ENCODE measurements around the gene ADAMTS17.

Gene ADAMTS17

DNA sequence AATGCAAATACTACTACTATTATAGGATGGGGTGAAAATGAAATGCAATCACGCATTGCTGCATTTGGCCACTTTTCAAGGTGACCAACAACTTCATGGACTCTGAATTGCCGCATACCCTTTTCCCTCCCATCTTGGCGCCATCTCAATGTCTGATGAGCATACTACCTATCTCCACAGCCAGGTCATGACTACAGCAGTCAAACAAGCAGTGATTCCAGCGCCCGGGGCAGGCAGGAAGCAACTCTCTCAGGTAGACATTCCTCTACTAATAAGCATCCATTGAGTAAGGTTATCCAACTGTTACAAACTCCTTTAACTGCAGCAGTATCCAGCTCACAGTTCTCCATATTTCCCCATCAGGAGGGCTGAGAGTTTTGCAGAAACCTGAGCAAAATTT lies 155.4 kb downstream of the ADAMTS17 start:
- no peak for DNase-seq (ENCODE audit: low read depth)
- H3K4me3 ChIP-seq (ENCODE audit: low read depth, low read length) = no peak overlapping the region
- TF ChIP-seq, protein P1, sequence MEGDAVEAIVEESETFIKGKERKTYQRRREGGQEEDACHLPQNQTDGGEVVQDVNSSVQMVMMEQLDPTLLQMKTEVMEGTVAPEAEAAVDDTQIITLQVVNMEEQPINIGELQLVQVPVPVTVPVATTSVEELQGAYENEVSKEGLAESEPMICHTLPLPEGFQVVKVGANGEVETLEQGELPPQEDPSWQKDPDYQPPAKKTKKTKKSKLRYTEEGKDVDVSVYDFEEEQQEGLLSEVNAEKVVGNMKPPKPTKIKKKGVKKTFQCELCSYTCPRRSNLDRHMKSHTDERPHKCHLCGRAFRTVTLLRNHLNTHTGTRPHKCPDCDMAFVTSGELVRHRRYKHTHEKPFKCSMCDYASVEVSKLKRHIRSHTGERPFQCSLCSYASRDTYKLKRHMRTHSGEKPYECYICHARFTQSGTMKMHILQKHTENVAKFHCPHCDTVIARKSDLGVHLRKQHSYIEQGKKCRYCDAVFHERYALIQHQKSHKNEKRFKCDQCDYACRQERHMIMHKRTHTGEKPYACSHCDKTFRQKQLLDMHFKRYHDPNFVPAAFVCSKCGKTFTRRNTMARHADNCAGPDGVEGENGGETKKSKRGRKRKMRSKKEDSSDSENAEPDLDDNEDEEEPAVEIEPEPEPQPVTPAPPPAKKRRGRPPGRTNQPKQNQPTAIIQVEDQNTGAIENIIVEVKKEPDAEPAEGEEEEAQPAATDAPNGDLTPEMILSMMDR (IDR thresholded peaks at IDR 0.05; ENCODE audit: low read depth, low read length, missing control alignments) = no peak

DNA sequence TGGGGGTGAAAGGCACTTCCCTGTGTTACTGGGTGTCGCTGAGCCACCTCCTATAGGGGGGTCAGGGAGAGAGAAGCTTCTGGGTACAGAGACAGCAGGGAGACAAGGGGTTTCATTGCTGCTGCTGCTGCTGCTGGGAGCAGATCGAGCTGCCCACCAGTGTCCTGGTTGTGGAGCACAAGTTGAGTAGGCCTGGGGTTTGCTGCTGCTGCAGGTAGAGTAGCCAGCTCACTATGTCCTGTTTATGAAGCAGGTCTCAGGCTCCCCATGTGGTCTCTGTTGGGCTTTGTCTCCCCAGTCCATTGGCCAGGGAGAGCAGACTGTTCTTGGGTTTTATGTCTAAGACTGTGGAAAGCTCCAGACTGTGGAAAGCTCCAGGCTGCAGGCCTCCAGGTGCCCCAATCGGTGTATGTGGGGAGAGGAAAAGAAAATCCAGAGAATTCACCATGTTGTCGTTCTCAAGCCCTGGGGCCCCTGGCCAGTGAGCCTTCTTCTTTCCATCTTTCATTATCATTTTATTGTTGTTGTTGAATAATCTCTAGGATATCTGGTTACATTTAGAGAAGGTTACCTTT lies 157.8 kb downstream of the ADAMTS17 start:
- no peak for DNase-seq (ENCODE audit: low read depth)
- TF ChIP-seq, protein P1 (IDR thresholded peaks at IDR 0.05; ENCODE audit: low read depth, low read length, missing control alignments) = no peak
- H3K4me3 ChIP-seq (ENCODE audit: low read depth, low read length) = no peak overlapping the region

DNA sequence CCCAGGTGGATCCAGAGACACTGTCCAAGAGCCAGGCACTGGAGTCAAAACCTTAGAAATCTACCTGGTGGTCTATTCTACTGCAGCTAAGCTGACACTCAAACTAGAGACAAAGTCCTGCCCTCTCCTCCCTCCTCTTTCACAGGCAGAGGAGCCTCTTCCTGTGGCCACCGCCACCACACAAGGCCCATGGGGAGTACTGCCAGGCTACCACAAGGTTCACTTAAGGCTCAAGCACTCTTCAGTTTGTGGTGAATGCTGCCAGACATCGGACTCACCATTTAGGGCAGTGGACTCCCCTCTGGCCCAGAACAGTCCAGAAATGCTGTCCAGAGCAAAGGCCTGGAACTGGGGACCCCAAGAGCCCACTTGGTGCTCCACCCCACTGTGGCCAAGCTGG lies 160.9 kb downstream of the ADAMTS17 start:
- H3K4me3 ChIP-seq (ENCODE audit: low read depth, low read length) = no peak overlapping the region
- TF ChIP-seq, protein P1 (IDR thresholded peaks at IDR 0.05; ENCODE audit: low read depth, low read length, missing control alignments) = no peak
- no peak for DNase-seq (ENCODE audit: low read depth)

DNA sequence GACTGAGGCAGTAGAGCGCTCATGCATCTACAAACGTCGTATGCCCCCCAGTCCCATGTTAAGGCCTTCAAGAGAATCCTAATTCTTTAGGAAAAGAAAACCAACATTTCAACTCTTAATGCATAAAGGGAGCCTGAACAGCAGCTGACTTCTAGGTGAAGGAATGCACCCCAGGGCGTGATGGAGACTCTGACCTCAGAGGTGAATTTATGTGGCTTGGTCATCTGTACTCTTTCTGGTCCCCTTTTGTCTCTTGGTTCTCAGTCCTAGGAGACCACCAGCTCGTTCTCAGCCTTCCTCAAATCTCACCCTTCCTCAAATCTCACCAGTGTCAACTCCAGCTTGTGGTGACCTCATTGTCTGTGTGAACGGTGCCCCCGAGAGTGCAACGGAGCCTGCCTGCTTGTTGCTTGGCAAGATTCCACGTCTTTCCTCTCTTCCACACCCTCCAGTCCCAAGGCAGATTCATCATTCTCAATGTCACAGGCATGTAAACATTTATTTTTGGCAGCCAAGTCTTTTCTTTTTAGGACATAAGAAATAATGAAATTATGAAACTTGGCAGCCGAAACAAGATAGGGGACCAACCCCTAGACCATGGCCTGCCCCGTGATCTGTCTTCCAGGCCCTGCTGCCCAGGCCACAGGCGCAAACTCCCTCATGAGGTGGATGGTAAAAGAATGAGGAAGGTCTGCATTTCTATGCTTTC lies 166.2 kb downstream of the ADAMTS17 start:
- H3K4me3 ChIP-seq (ENCODE audit: low read depth, low read length) = no peak overlapping the region
- no peak for DNase-seq (ENCODE audit: low read depth)
- TF ChIP-seq, protein P1 (IDR thresholded peaks at IDR 0.05; ENCODE audit: low read depth, low read length, missing control alignments) = no peak

DNA sequence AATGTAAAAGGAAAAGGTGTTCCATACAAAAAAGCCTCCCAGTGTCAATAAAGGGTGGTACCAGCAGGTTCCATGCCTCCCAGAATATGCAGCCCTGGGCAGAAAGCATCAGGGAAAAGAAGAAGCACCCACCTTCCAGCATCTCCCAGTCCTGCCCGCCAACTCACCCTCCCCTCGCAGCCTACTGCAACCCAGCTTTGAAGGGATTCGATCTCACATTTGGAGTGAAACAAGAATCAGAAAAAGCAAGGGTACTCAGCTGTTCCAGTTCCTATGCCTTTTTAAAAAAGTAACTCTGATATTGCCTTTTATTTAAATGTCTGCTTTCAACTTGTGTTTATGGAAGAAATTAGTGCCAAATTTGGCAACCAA lies 166.9 kb downstream of the ADAMTS17 start:
- TF ChIP-seq, protein P1 (IDR thresholded peaks at IDR 0.05; ENCODE audit: low read depth, low read length, missing control alignments) = no peak
- no peak for DNase-seq (ENCODE audit: low read depth)
- H3K4me3 ChIP-seq (ENCODE audit: low read depth, low read length) = no peak overlapping the region

DNA sequence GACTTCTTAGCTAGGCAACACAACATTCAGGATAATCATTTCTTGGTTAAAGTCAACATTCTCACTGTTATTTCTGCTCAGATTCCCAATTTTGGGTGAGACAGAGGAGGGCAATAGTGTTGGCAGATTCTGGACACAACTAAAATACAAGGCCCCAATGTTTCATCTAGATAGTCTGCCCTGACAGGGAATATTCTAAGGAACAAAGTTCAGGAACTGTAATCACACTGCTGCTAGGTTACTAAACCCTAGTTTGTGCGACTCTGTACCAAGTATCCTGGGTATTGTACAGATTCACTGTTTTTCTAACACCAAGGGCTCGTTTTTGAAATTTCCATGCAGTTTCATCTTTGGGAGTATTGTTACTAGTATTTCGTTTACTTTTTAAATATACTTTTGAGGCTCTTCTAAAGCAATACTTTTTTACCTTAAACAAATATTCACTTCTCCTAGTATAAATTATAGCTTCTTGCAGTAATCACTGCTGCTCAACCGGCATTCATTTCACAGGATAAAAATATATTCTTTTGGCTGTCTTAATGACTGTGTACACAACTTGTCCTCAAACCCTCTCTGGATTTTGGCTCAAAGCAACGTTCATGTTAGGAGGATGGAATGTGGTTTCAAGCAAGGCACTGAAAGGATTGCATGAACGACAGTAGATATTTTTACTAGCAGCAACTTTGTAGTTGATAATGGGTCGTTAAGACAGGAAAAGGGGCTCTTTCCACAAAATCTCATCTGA lies 167.4 kb downstream of the ADAMTS17 start:
- DNase-seq (ENCODE audit: low read depth) = no peak

More for the DNA sequence above, 167.4 kb downstream of the ADAMTS17 start:
- no peak overlapping the region for H3K4me3 ChIP-seq (ENCODE audit: low read depth, low read length)
- TF ChIP-seq, protein P1 (IDR thresholded peaks at IDR 0.05; ENCODE audit: low read depth, low read length, missing control alignments) = no peak

All from GM12864 (cell line).